CD14-positive monocyte (primary cell): Measurements from ENCODE around the gene ZNF710. TPM values are rescaled to one million over a fixed set of nuclear protein-coding genes. Genes with fewer than 3 reads are reported as not detected.

Experiments
- DNase-seq, 3 donors: peaks; one replicate each; pipeline ENCODE4 v3.0.0-alpha.2; 2011 to 2022
- H2AFZ ChIP-seq: 2 replicates; pipeline ENCODE4 v1.6.0; 2012; ENCODE audit warnings: mild to moderate bottlenecking, low read depth, low read length, inconsistent platforms; ENCODE audit not compliant: insufficient read depth, poor library complexity, severe bottlenecking
- H3K27ac ChIP-seq, 2 donors: 1 replicate in 1 of 2; 2 replicates in 1 of 2; pipeline ENCODE4 v1.5.1; 2012 to 2013; ENCODE audit warnings: low read length in 2 of 2, control low read depth in 1 of 2, inconsistent platforms in 1 of 2, low read depth in 1 of 2, mild to moderate bottlenecking in 1 of 2
- H3K27me3 ChIP-seq, 2 donors: one replicate each; pipeline versions ENCODE4 v1.6.0 to v1.6.1; 2011 to 2013; ENCODE audit warnings: low read length in 2 of 2; ENCODE audit not compliant: control insufficient read depth in 2 of 2, insufficient read depth in 2 of 2
- H3K36me3 ChIP-seq, 2 donors: replicated peaks in 1 of 2; 1 replicate in 1 of 2; 2 replicates in 1 of 2; pipeline versions ENCODE4 v1.5.1 to v1.6.1; 2012 to 2013; ENCODE audit warnings: low read length in 2 of 2, control low read depth in 1 of 2, inconsistent platforms in 1 of 2, mild to moderate bottlenecking in 1 of 2; ENCODE audit not compliant: insufficient read depth in 2 of 2, control insufficient read depth in 1 of 2
- H3K4me1 ChIP-seq, 2 donors: 1 replicate in 1 of 2; 2 replicates in 1 of 2; pipeline versions ENCODE4 v1.5.1 to v1.6.1; 2012 to 2013; ENCODE audit warnings: low read length in 2 of 2, control low read depth in 1 of 2, inconsistent platforms in 1 of 2, mild to moderate bottlenecking in 1 of 2, moderate library complexity in 1 of 2; ENCODE audit not compliant: insufficient read depth in 2 of 2, control insufficient read depth in 1 of 2
- H3K4me2 ChIP-seq: replicated peaks from 2 replicates; pipeline ENCODE3; 2012; ENCODE audit warnings: low read length, moderate library complexity, mild to moderate bottlenecking; ENCODE audit not compliant: poor library complexity, severe bottlenecking; ENCODE audit errors: extremely low read depth
- H3K4me3 ChIP-seq, 3 experiments: fragments of 200-600 bp in 1 of 3; sonication (generic) in 1 of 3; replicated peaks in 1 of 3; 1 replicate in 2 of 3; 2 replicates in 1 of 3; pipeline ENCODE4 v1.5.1; 2011 to 2013; ENCODE audit warnings: low read length in 3 of 3, mild to moderate bottlenecking in 3 of 3, control low read depth in 2 of 3, low read depth in 2 of 3, inconsistent platforms in 1 of 3, moderate library complexity in 1 of 3
- H3K79me2 ChIP-seq: 2 replicates; pipeline ENCODE4 v1.6.0; 2012; ENCODE audit warnings: mild to moderate bottlenecking, control low read depth, inconsistent platforms, low read length, moderate library complexity; ENCODE audit not compliant: insufficient read depth
- H3K9ac ChIP-seq: 2 replicates; pipeline ENCODE4 v1.6.0; 2017; ENCODE audit warnings: low read length, mild to moderate bottlenecking; ENCODE audit not compliant: insufficient read depth, poor library complexity, severe bottlenecking
- H3K9me3 ChIP-seq, 2 donors: replicated peaks in 1 of 2; 1 replicate in 1 of 2; 2 replicates in 1 of 2; pipeline versions ENCODE4 v1.5.1 to v1.6.1; 2012 to 2013; ENCODE audit warnings: low read length in 2 of 2, control low read depth in 1 of 2; ENCODE audit not compliant: control insufficient read depth in 1 of 2, insufficient read depth in 1 of 2
- H4K20me1 ChIP-seq: 2 replicates; pipeline ENCODE4 v1.6.0; 2012; ENCODE audit warnings: mild to moderate bottlenecking, low read length, control low read depth, moderate library complexity; ENCODE audit not compliant: insufficient read depth
- H3K27ac Mint-ChIP-seq, 7 donors: one replicate each; pipeline ENCODE4 v1.8.0; 2020; ENCODE audit warnings: mild to moderate bottlenecking in 7 of 7, mixed read lengths in 7 of 7, moderate library complexity in 6 of 7, inconsistent platforms in 2 of 7
- H3K27me3 Mint-ChIP-seq, 3 donors: one replicate each; pipeline ENCODE4 v1.8.0; 2021 to 2022; ENCODE audit warnings: low read depth in 3 of 3, mild to moderate bottlenecking in 3 of 3, mixed read lengths in 3 of 3, moderate library complexity in 3 of 3, inconsistent platforms in 1 of 3
- H3K36me3 Mint-ChIP-seq, 2 donors: one replicate each; pipeline ENCODE4 v1.8.0; 2020; ENCODE audit warnings: mixed read lengths in 2 of 2, inconsistent platforms in 1 of 2, mild to moderate bottlenecking in 1 of 2
- H3K4me1 Mint-ChIP-seq: one replicate; pipeline ENCODE4 v1.8.0; 2020; ENCODE audit warnings: mild to moderate bottlenecking, mixed read lengths
- H3K4me3 Mint-ChIP-seq, 2 donors: one replicate each; pipeline ENCODE4 v1.8.0; 2020; ENCODE audit warnings: mild to moderate bottlenecking in 2 of 2, mixed read lengths in 2 of 2, moderate library complexity in 1 of 2
- H3K9me3 Mint-ChIP-seq, 7 donors: one replicate each; pipeline ENCODE4 v1.8.0; 2020 to 2022; ENCODE audit warnings: mixed read lengths in 7 of 7, mild to moderate bottlenecking in 6 of 7, moderate library complexity in 6 of 7, inconsistent platforms in 2 of 7
- WGBS: methylation state at CpG from one replicate; pipeline ENCODE4 v1.1.5; 2013; ENCODE audit warnings: missing lambda C conversion rate; ENCODE audit not compliant: insufficient coverage; 5-methylcytosine and 5-hydroxymethylcytosine counted together
- intact Hi-C, 2 donors: fragments of 100-400 bp; cut with micrococcal nuclease; formaldehyde crosslinking; loops; one replicate each; pipeline versions ENCODE4 v1.15.0 to v1.15.1; 2023
- polyA plus RNA-seq, 3 donors: library from polyadenylated mRNA; depleted of rRNA in 1 of 3; unstranded in 2 of 3; stranded (reverse) in 1 of 3; fragments of 300-500 nt in 2 of 3; fragments of >200 nt in 1 of 3; fragmentation: Illumina TruSeq in 2 of 3; gene quantifications; 1 replicate in 2 of 3; 2 replicates in 1 of 3; pipeline ENCODE4 v1.2.3, GENCODE V29; 2012 to 2021
- TF ChIP-seq, protein P1 (sequence below): fragments of 200-600 bp; IDR thresholded peaks from one replicate; pipeline ENCODE4 v1.8.0; 2022; ENCODE audit warnings: antibody characterized with exemption, mild to moderate bottlenecking

Gene ZNF710
- polyA plus RNA-seq, 3 donors, result 3.4 to 45.6 (median 4.8) TPM

GRCh38 chr15:90060797-90061196 is 59.7 kb downstream of the ZNF710 start:
- no peak overlapping the region for H3K4me3 Mint-ChIP-seq
- H3K9me3 Mint-ChIP-seq, result no peaks in the 10 kb centered on the region
- 100% methylated on average over 1 of the region's 3 CpGs for WGBS

DNA sequence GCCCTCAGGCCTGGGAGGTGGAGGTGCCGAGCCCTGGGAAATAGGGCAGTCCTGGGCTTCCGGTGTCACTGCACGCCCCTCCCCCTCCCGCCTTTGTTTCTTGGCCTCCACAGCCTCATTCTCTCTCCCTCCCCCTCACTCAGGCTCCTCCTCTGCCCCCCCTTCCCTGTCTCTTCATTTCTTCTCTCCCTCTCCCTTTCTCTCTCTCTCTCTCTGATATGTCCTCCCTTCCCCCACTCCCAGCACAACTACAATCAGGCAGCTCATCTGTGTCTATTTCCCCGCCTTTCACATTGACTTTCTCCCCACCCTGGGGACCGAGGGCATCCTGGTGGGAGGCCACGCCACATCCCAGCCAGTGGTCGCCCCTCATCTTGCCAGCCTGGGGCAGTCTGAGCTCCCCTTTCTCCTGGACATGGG is 60.9 kb downstream of the ZNF710 start:
- Mint-ChIP-seq H3K4me3 (no peak overlapping the region), H3K27ac (peak overlapping the region; percentile 95 to 99 (median 97)), H3K9me3 (no peaks in the 10 kb centered on the region), H3K4me1 (peaks cover 91% of the 10 kb centered on the region), H3K27me3 (peaks cover 0 to 4% (median 0%) of the 10 kb centered on the region in 3 donors), H3K36me3 (peaks cover 11 to 28% of the 10 kb centered on the region in 2 donors)
- WGBS, result 81% methylated on average over 3 of the region's 8 CpGs
- no peak overlapping the region for H2AFZ ChIP-seq
- H3K4me2 ChIP-seq, result no peak overlapping the region
- peak overlapping the region; percentile 91 to 96 for H3K27ac ChIP-seq
- no peaks in the 10 kb centered on the region for H3K9me3 ChIP-seq
- no peak for DNase-seq
- H3K4me1 ChIP-seq, result peaks cover 98 to 100% of the 10 kb centered on the region in 2 donors
- TF ChIP-seq, protein P1, sequence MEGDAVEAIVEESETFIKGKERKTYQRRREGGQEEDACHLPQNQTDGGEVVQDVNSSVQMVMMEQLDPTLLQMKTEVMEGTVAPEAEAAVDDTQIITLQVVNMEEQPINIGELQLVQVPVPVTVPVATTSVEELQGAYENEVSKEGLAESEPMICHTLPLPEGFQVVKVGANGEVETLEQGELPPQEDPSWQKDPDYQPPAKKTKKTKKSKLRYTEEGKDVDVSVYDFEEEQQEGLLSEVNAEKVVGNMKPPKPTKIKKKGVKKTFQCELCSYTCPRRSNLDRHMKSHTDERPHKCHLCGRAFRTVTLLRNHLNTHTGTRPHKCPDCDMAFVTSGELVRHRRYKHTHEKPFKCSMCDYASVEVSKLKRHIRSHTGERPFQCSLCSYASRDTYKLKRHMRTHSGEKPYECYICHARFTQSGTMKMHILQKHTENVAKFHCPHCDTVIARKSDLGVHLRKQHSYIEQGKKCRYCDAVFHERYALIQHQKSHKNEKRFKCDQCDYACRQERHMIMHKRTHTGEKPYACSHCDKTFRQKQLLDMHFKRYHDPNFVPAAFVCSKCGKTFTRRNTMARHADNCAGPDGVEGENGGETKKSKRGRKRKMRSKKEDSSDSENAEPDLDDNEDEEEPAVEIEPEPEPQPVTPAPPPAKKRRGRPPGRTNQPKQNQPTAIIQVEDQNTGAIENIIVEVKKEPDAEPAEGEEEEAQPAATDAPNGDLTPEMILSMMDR, result no peak
- H3K79me2 ChIP-seq, result peaks cover 74% of the 10 kb centered on the region
- H3K9ac ChIP-seq, result peak overlapping the region; percentile 70
- no peaks in the 10 kb centered on the region for H3K27me3 ChIP-seq
- no peaks in the 10 kb centered on the region for H4K20me1 ChIP-seq
- H3K4me3 ChIP-seq, result peak overlapping the region in 1 of 3 experiments; percentile 10
- intact Hi-C loops, result loop anchor here in 1 of 2 donors (5.0 kb wide), 1 partner anchor 170 kb away; the partner anchor contains the start of gene AP3S2
- peaks cover 5 to 8% of the 10 kb centered on the region in 2 donors for H3K36me3 ChIP-seq

More at GRCh38 chr15:90060797-90061196, 59.7 kb downstream of the ZNF710 start:
- Histone ChIP-seq H3K9ac (peak overlapping the region; percentile 30), H2AFZ (no peak overlapping the region), H3K27me3 (no peaks in the 10 kb centered on the region), H3K79me2 (peaks cover 74% of the 10 kb centered on the region), H3K36me3 (peaks cover 0 to 7% of the 10 kb centered on the region in 2 donors), H3K4me1 (peaks cover 95 to 98% of the 10 kb centered on the region in 2 donors), H3K9me3 (no peaks in the 10 kb centered on the region), H3K4me2 (no peak overlapping the region), H4K20me1 (no peaks in the 10 kb centered on the region), H3K27ac (peak overlapping the region; percentile 91 to 96), H3K4me3 (no peak overlapping the region)
- peak overlapping the region in 6 of 7 donors; percentile 95 to 99 (median 98) for H3K27ac Mint-ChIP-seq
- peaks cover 0 to 4% (median 0%) of the 10 kb centered on the region in 3 donors for H3K27me3 Mint-ChIP-seq
- TF ChIP-seq, protein P1, result no peak
- intact Hi-C loops, result loop anchor here in 1 of 2 donors (5.0 kb wide), 1 partner anchor 168 kb away; the partner anchor contains the start of gene AP3S2
- H3K4me1 Mint-ChIP-seq, result peaks cover 91% of the 10 kb centered on the region
- peak in 2 of 3 donors; percentile 49 to 58 for DNase-seq
- peaks cover 7 to 31% of the 10 kb centered on the region in 2 donors for H3K36me3 Mint-ChIP-seq
